ENCODE results near the gene LAMC2. TPM values are rescaled to one million over a fixed set of nuclear protein-coding genes. Genes with fewer than 3 reads are reported as not detected.
"Not testable (repeated sequence)": the region's sequence is repeated elsewhere in the genome, so short reads cannot be mapped to it uniquely, and the experiment has no call there.

The LAMC2 gene
- total RNA-seq, 2 experiments from 2014 or later: not detected

DNA sequence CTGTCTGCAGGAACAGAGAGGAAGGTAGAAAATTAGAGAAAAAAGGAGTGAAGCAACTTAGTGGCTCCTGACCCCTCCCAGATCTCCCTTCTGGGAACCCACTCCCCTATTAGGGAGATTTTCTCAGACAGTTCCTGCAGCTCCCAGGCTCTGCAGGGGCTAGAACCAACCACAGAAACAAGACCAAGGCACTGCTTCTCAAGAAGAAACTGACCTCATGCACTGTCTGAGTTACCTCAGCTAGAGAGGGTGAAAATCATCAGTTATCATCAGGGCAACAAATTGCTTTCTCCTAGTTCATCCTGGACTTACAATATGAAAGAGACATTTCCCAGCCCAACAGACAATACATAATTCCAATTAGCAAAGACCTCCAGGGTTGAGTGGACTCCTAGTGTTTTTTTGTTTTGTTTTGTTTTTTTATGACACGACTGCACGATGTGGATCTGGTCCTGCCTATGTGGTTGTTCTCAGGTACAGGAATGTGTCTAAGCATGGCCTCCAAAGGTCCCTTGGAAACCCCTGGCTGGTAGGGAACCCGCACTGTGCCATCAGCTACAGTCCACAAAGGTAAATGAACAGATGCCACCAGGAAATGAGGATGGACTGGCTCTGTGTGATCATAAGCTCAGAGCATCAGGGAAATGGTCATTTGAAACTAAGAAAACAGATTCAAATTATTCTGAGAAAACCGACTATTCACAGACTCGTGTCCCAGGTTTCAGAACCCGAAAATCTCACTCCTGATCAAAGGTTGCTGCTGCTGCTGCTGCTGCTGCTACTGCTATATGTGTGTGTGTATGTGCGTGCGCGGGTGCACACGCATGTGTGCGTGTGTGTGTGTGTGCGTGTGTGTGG lies 65.3 kb downstream of the LAMC2 start:
- peaks cover 22% of the 10 kb centered on the region for H3K27me3 Mint-ChIP-seq
- H3K27ac Mint-ChIP-seq: no peak overlapping the region
- CTCF ChIA-PET: no interaction called here
- H3K36me3 Mint-ChIP-seq: no peaks in the 10 kb centered on the region
- DNase-seq (no peak), ATAC-seq (no peak)
- no peaks in the 10 kb centered on the region for H3K4me1 Mint-ChIP-seq
- no peaks in the 10 kb centered on the region for H3K9me3 Mint-ChIP-seq (ENCODE audit: low read depth)
- no peak overlapping the region for H3K4me3 Mint-ChIP-seq

DNA sequence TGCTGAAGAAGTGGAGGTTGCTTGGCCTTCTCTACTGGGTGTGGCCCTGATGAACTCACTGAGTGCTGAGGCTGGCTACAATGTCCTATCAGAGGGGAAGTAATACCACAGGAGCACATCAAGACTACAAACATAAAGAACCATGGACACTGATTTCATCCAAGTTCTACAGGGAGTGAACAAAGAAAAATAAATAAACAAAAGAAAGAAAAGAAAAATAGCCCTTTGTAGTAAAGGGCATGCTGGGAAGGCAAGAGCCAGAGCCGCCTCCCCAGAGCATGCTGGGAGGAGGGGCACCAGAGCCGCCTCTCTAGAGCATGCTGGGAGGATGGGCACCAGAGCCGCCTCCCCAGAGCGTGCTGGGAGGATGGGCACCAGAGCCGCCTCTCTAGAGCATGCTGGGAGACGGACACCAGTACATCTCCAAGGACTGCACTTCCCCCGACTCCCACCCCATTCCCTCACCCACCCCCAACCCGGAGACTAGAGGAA lies 65.9 kb downstream of the LAMC2 start:
- Mint-ChIP-seq H3K27me3 (peaks cover 20% of the 10 kb centered on the region), H3K4me1 (no peaks in the 10 kb centered on the region), H3K36me3 (no peaks in the 10 kb centered on the region), H3K9me3 (ENCODE audit: low read depth) (no peaks in the 10 kb centered on the region), H3K27ac (no peak overlapping the region), H3K4me3 (no peak overlapping the region)
- ATAC-seq (no peak), DNase-seq (no peak)
- CTCF ChIA-PET: no interaction called here

DNA sequence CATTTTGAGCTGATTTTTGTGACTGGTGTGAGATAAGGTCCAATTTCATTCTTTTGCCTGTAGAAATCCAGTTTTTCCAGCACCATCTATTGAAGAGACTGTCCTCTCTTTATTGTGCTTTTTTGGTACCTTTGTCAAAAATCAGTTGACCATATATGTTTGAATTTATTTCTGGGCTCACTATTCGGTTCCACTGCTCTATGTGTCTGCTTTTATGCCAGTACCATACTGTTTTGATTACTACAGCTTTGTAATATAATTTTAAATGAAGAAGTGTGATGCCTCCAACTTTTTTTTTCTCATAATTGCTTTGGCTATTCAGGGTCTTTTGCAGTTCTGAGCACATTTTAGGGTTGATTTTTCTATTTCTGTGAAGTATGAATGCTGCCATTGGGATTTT lies 69.0 kb downstream of the LAMC2 start:
- Mint-ChIP-seq H3K27me3 (peaks cover 20% of the 10 kb centered on the region), H3K4me3 (no peak overlapping the region), H3K36me3 (no peaks in the 10 kb centered on the region), H3K4me1 (no peaks in the 10 kb centered on the region), H3K27ac (no peak overlapping the region), H3K9me3 (ENCODE audit: low read depth) (no peaks in the 10 kb centered on the region)
- no peak for DNase-seq
- CTCF ChIA-PET: no interaction called here
- ATAC-seq: no peak

DNA sequence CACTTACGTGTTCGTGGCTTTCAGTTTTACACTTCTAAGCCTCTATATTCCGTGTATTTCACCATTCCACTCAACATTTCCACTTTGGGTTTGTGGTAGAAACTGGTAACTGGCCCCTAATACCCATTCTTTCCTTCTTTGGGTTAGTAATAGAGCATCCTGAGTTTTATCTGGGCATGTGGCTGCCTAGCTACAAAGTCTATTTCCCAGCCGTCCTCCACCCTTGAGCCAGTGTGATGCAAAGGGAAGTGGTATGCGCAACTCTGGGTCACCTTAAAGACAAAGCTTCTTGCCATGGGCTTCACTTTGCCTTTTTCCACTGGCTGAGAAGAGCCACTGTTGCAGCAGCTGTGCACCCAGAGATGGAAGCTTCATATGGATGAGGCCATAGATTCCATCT lies 73.9 kb downstream of the LAMC2 start:
- no peaks in the 10 kb centered on the region for H3K4me1 Mint-ChIP-seq
- CTCF ChIA-PET: no interaction called here
- ATAC-seq (no peak), DNase-seq (no peak)
- H3K9me3 Mint-ChIP-seq (ENCODE audit: low read depth): no peaks in the 10 kb centered on the region
- no peak overlapping the region for H3K27ac Mint-ChIP-seq
- H3K27me3 Mint-ChIP-seq: peaks cover 21% of the 10 kb centered on the region
- H3K4me3 Mint-ChIP-seq: no peak overlapping the region
- no peaks in the 10 kb centered on the region for H3K36me3 Mint-ChIP-seq

DNA sequence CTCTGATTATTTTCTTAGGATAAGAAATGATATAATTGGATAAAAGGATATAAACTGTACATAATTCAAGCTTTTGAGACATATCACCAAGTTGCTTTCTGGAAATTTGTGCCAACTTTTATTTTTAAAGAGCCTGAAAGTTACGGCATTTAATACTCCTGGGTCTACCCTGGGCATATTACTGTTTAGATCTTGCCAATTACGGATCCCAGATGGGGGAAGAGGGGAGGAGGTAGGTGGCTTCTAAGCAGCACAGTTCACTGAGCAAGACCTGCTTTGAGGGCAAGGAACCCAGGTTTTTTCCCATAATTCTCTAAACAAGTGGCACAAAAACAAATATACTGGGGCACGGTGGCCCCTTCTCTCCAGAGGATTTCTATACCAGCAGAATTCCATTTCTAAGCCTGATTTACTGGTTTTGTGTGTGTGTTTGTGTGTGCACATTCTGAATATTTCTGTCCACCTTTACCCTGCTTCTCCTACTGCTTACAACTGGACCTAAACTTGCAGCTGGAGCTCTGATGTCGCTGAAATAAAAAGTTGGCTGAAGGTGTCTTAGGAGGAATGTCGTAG lies 76.7 kb downstream of the LAMC2 start:
- CTCF ChIA-PET: no interaction called here
- no peaks in the 10 kb centered on the region for H3K36me3 Mint-ChIP-seq
- no peak overlapping the region for H3K27ac Mint-ChIP-seq
- peaks cover 33% of the 10 kb centered on the region for H3K27me3 Mint-ChIP-seq
- DNase-seq: no peak
- no peaks in the 10 kb centered on the region for H3K9me3 Mint-ChIP-seq (ENCODE audit: low read depth)
- no peak for ATAC-seq
- H3K4me3 Mint-ChIP-seq: no peak overlapping the region
- no peaks in the 10 kb centered on the region for H3K4me1 Mint-ChIP-seq

GRCh38 chr1:183263886-183264602 lies 78.0 kb downstream of the LAMC2 start:
- Mint-ChIP-seq H3K27ac (no peak overlapping the region), H3K9me3 (ENCODE audit: low read depth) (no peaks in the 10 kb centered on the region), H3K4me1 (no peaks in the 10 kb centered on the region), H3K4me3 (no peak overlapping the region), H3K36me3 (no peaks in the 10 kb centered on the region), H3K27me3 (peaks cover 25% of the 10 kb centered on the region)
- CTCF ChIA-PET: no interaction called here
- ATAC-seq (no peak), DNase-seq (no peak)

DNA sequence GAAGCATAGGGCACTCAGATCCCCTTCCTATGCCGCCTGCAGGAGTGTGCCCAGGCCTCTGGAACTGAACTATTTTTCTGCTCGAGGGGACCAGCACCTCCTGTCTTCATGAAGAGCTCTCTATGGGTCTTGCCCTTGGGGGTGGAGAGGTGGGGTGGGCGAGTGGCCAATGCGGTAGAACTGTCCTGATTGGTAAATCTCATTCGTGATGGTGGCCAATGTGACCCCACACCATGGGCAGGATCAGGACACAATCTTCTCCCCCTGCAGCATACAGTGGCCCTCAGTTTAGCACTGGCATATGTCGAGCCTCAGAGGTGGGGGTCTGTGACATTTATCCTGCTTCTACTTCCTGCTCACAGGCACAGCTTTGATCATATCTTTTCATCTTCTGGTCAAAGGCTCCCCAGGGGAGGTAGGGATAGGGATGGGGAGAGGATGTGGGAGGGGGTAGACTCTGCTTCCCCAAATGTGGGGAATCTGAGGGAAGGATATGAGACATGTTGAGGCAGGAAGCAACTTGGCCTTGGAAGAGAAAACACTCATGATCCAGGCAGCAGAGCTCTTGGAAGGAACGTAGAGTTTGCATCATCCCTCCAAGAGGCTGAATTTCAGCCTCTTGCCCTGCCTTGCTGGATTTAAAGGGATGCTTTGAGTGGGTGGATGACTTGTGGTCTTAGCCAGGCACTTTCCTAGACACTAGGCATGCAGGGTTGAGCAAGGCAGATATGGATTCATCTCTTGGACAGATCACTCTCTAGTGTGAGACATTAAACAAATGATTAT lies 81.8 kb downstream of the LAMC2 start:
- no peak overlapping the region for H3K27ac Mint-ChIP-seq
- H3K36me3 Mint-ChIP-seq: no peaks in the 10 kb centered on the region
- ATAC-seq (no peak), DNase-seq (no peak)
- peaks cover 22% of the 10 kb centered on the region for H3K27me3 Mint-ChIP-seq
- no peak overlapping the region for H3K4me3 Mint-ChIP-seq
- CTCF ChIA-PET: interaction anchor here (1.4 kb wide), 1 partner anchor 9 kb away, joined by 3 read pairs; no protein-coding TSS in a partner anchor
- no peaks in the 10 kb centered on the region for H3K4me1 Mint-ChIP-seq
- H3K9me3 Mint-ChIP-seq (ENCODE audit: low read depth): no peaks in the 10 kb centered on the region

- Mint-ChIP-seq H3K27me3 (peaks cover 15% of the 10 kb centered on the region), H3K27ac (no peak overlapping the region), H3K9me3 (ENCODE audit: low read depth) (no peaks in the 10 kb centered on the region), H3K36me3 (no peaks in the 10 kb centered on the region), H3K4me3 (no peak overlapping the region), H3K4me1 (no peaks in the 10 kb centered on the region)
- ATAC-seq: no peak
- CTCF ChIA-PET: interaction anchor here (1.1 kb wide), 1 partner anchor 11 kb away, joined by 3 read pairs; no protein-coding TSS in a partner anchor
- DNase-seq: no peak
Measured at GRCh38 chr1:183270541-183271141, 84.6 kb downstream of the LAMC2 start.

GRCh38 chr1:183272390-183272848 lies 86.4 kb downstream of the LAMC2 start:
- CTCF ChIA-PET: no interaction called here
- no peak for DNase-seq
- Mint-ChIP-seq H3K4me1 (no peaks in the 10 kb centered on the region), H3K9me3 (ENCODE audit: low read depth) (no peaks in the 10 kb centered on the region), H3K36me3 (no peaks in the 10 kb centered on the region), H3K27me3 (peaks cover 10% of the 10 kb centered on the region), H3K27ac (no peak overlapping the region), H3K4me3 (no peak overlapping the region)
- no peak for ATAC-seq

- no peak for DNase-seq
- Mint-ChIP-seq H3K27ac (no peak overlapping the region), H3K4me3 (no peak overlapping the region), H3K27me3 (peaks cover 14% of the 10 kb centered on the region), H3K36me3 (no peaks in the 10 kb centered on the region), H3K9me3 (ENCODE audit: low read depth) (no peaks in the 10 kb centered on the region), H3K4me1 (no peaks in the 10 kb centered on the region)
- CTCF ChIA-PET: no interaction called here
- ATAC-seq: no peak
Measured at GRCh38 chr1:183273300-183273699, 87.2 kb downstream of the LAMC2 start.

DNA sequence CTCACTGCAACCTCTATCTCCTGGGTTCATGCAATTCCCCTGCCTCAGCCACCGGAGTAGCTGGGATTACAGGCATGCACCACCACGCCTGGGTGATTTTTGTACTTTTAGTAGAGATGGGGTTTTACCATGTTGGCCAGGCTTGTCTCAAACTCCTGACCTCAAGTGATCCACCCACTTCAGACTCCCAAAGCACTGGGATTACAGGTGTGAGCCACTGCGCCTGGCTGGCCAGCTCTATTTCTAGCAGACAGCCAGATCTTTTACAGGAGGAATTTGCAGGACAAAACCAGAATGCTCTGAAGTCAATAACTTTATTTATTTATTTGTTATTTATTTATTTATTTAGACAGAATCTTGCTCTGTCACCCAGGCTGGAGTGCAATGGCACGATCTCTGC lies 87.9 kb downstream of the LAMC2 start:
- H3K27ac Mint-ChIP-seq, CTCF ChIA-PET: not testable (repeated sequence)

DNA sequence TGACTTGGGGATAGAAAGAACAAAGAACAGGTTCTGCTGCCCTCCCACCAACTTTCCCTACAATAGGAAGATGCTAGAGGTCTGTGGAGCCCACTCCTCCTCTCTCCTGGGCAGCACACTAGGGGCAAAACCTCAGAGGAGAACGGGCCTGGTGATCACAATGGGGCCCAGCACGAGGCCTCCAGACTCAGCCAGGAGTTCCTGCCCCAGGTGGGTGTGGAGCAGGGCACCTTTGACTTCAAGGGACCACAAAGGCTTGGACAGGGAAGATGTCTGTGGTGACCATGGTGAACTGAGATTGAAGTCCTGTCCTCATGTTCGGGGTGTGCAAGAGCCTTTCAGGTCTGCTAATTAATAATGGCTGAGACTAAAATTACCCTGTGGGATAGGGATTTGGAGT lies 88.8 kb downstream of the LAMC2 start:
- no peak overlapping the region for H3K4me3 Mint-ChIP-seq
- no peaks in the 10 kb centered on the region for H3K36me3 Mint-ChIP-seq
- no peaks in the 10 kb centered on the region for H3K9me3 Mint-ChIP-seq (ENCODE audit: low read depth)

More for the DNA sequence above, 87.9 kb downstream of the LAMC2 start:
- H3K4me3 Mint-ChIP-seq; H3K36me3 Mint-ChIP-seq; DNase-seq; ATAC-seq; H3K9me3 Mint-ChIP-seq (ENCODE audit: low read depth); H3K4me1 Mint-ChIP-seq: not testable (repeated sequence)
- H3K27me3 Mint-ChIP-seq: peaks cover 12% of the 10 kb centered on the region

GRCh38 chr1:183275322-183275721 lies 89.3 kb downstream of the LAMC2 start:
- Mint-ChIP-seq H3K4me1 (peaks cover 3% of the 10 kb centered on the region), H3K9me3 (ENCODE audit: low read depth) (no peaks in the 10 kb centered on the region), H3K27me3 (peaks cover 12% of the 10 kb centered on the region), H3K36me3 (no peaks in the 10 kb centered on the region), H3K4me3 (no peak overlapping the region), H3K27ac (no peak overlapping the region)
- CTCF ChIA-PET: no interaction called here
- DNase-seq: no peak
- no peak for ATAC-seq

More for the DNA sequence above, 88.8 kb downstream of the LAMC2 start:
- no peak overlapping the region for H3K27ac Mint-ChIP-seq
- ATAC-seq (no peak), DNase-seq (no peak)
- CTCF ChIA-PET: no interaction called here
- peaks cover 3% of the 10 kb centered on the region for H3K4me1 Mint-ChIP-seq
- peaks cover 12% of the 10 kb centered on the region for H3K27me3 Mint-ChIP-seq

All from activated CD8-positive, alpha-beta memory T cell treated with anti-CD3 and anti-CD28 coated beads, Interleukin-2, amount 10 ng/mL, durations not matched to agents 7 days and 5 days (primary cell).